Fibroblast of lung (primary cell): ENCODE results near the gene CFAP119. TPM values are rescaled to one million over a fixed set of nuclear protein-coding genes. Genes with fewer than 3 reads are reported as not detected.

ENCODE experiments used
- DNase-seq, 2 donors: peaks; one replicate each; pipeline versions ENCODE4 v3.0.0 to v3.0.0-alpha.2; 2010; ENCODE audit warnings: low read depth in 2 of 2
- H2AFZ ChIP-seq: 2 replicates; pipeline ENCODE4 v1.5.1; 2012; ENCODE audit warnings: low read length, control low read depth, inconsistent platforms
- H3K27ac ChIP-seq: 2 replicates; pipeline ENCODE4 v1.5.1; 2011; ENCODE audit warnings: low read length, control low read depth; ENCODE audit not compliant: insufficient read depth
- H3K27me3 ChIP-seq: 2 replicates; pipeline ENCODE4 v1.5.1; 2011; ENCODE audit warnings: mild to moderate bottlenecking, low read length; ENCODE audit not compliant: control insufficient read depth, insufficient read depth
- H3K36me3 ChIP-seq: 2 replicates; pipeline ENCODE4 v1.5.1; 2011; ENCODE audit warnings: low read length; ENCODE audit not compliant: control insufficient read depth, insufficient read depth
- H3K4me1 ChIP-seq: 2 replicates; pipeline ENCODE4 v1.5.1; 2011; ENCODE audit warnings: low read length; ENCODE audit not compliant: control insufficient read depth, insufficient read depth; ENCODE audit errors: extremely low read depth
- H3K4me2 ChIP-seq: 2 replicates; pipeline ENCODE4 v1.5.1; 2011; ENCODE audit warnings: low read length, control low read depth; ENCODE audit not compliant: insufficient read depth; ENCODE audit errors: extremely low read depth
- H3K4me3 ChIP-seq, 4 experiments: fragments of 200-600 bp in 1 of 4; sonication (generic) in 1 of 4; replicated peaks in 1 of 4; 2 replicates each; pipeline ENCODE4 v1.5.1; 2011 to 2016; ENCODE audit warnings: low read length in 4 of 4, low read depth in 3 of 4, mild to moderate bottlenecking in 3 of 4, control low read depth in 2 of 4, inconsistent platforms in 1 of 4, mixed read lengths in 1 of 4; ENCODE audit not compliant: insufficient read depth in 1 of 4; ENCODE audit errors: control extremely low read depth in 1 of 4
- H3K79me2 ChIP-seq: 2 replicates; pipeline ENCODE4 v1.5.1; 2012; ENCODE audit warnings: mild to moderate bottlenecking, low read length, inconsistent platforms; ENCODE audit not compliant: control insufficient read depth, insufficient read depth
- H3K9ac ChIP-seq: 2 replicates; pipeline ENCODE4 v1.5.1; 2011; ENCODE audit warnings: mild to moderate bottlenecking, low read length, control low read depth; ENCODE audit not compliant: insufficient read depth
- H3K9me3 ChIP-seq: 2 replicates; pipeline ENCODE4 v1.5.1; 2012; ENCODE audit warnings: low read depth, low read length; ENCODE audit not compliant: control insufficient read depth, insufficient read depth
- H4K20me1 ChIP-seq: 2 replicates; pipeline ENCODE4 v1.5.1; 2011; ENCODE audit warnings: low read length; ENCODE audit not compliant: control insufficient read depth, insufficient read depth; ENCODE audit errors: extremely low read depth
- EZH2 ChIP-seq: IDR thresholded peaks from 2 replicates; pipeline ENCODE4 v1.5.1; 2012; ENCODE audit warnings: low read length, control low read depth, mild to moderate bottlenecking; ENCODE audit errors: missing control alignments
- polyA plus RNA-seq, 2 donors: library from polyadenylated mRNA; depleted of rRNA in 1 of 2; stranded (reverse) in 1 of 2; unstranded in 1 of 2; fragments of >200 nt; gene quantifications; 2 replicates each; pipeline ENCODE4 v1.2.1, GENCODE V29; 2011 to 2012; ENCODE audit warnings: missing spikeins in 1 of 2
- total RNA-seq: library from RNA; depleted of rRNA; stranded (reverse); fragments of >200 nt; gene quantifications from 2 replicates; pipeline ENCODE4 v1.2.1, GENCODE V29; 2014
- TF ChIP-seq, protein P1 (sequence below), 2 donors: IDR thresholded peaks in 1 of 2; conservative IDR thresholded peaks in 1 of 2; 1 replicate in 1 of 2; 2 replicates in 1 of 2; pipeline ENCODE4 v1.5.1; 2011 to 2012; ENCODE audit warnings: low read length in 2 of 2, control low read depth in 1 of 2, inconsistent platforms in 1 of 2, low read depth in 1 of 2, mild to moderate bottlenecking in 1 of 2

The CFAP119 gene
- total and polyA plus RNA-seq, 2 donors (not counting 1 experiment from before 2014, with no cell fraction given) = 1.3 to 1.5 TPM

DNA sequence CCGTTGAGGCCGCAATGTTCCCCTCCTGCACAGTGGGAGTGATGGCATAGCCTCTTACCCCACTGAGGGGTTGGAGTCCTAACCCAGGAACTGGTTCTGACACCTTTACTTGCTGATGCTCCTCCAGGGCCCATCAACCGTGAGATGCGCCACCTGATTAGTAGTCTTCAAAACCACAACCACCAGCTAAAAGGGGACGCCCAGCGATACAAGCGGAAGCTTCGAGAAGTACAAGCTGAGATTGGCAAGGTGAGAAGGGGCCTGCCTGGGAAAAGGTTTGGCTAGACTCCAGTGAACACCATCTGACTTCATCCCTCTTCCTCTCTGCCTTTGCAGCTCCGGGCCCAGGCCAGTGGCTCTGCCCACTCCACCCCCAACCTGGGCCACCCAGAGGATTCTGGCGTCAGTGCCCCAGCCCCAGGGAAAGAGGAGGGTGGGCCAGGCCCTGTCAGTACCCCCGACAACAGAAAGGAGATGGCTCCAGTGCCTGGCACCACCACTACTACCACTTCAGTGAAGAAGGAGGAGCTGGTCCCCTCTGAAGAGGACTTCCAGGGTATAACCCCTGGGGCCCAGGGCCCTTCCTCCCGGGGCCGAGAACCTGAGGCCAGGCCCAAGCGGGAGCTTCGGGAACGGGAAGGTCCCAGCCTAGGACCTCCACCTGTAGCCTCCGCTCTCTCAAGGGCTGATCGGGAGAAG, 6.1 kb upstream of the CFAP119 start:
- Histone ChIP-seq H3K9me3 (no peaks in the 10 kb centered on the region), H3K27me3 (no peaks in the 10 kb centered on the region), H3K4me2 (no peak overlapping the region), H3K9ac (no peak overlapping the region), H3K36me3 (peaks cover 56% of the 10 kb centered on the region), H3K79me2 (peaks cover 19% of the 10 kb centered on the region), H4K20me1 (no peaks in the 10 kb centered on the region), H3K4me1 (peaks cover 6% of the 10 kb centered on the region), H3K27ac (no peak overlapping the region), H2AFZ (no peak overlapping the region), H3K4me3 (no peak overlapping the region)
- DNase-seq = no peak
- TF ChIP-seq EZH2 = no peak
- TF ChIP-seq, protein P1, sequence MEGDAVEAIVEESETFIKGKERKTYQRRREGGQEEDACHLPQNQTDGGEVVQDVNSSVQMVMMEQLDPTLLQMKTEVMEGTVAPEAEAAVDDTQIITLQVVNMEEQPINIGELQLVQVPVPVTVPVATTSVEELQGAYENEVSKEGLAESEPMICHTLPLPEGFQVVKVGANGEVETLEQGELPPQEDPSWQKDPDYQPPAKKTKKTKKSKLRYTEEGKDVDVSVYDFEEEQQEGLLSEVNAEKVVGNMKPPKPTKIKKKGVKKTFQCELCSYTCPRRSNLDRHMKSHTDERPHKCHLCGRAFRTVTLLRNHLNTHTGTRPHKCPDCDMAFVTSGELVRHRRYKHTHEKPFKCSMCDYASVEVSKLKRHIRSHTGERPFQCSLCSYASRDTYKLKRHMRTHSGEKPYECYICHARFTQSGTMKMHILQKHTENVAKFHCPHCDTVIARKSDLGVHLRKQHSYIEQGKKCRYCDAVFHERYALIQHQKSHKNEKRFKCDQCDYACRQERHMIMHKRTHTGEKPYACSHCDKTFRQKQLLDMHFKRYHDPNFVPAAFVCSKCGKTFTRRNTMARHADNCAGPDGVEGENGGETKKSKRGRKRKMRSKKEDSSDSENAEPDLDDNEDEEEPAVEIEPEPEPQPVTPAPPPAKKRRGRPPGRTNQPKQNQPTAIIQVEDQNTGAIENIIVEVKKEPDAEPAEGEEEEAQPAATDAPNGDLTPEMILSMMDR (conservative IDR thresholded peaks at IDR 0.05 in 1 of 2, IDR thresholded peaks at IDR 0.05 in 1 of 2; ENCODE audit: low read depth in 1 of 2, low read length in 2 of 2) = no peak

DNA sequence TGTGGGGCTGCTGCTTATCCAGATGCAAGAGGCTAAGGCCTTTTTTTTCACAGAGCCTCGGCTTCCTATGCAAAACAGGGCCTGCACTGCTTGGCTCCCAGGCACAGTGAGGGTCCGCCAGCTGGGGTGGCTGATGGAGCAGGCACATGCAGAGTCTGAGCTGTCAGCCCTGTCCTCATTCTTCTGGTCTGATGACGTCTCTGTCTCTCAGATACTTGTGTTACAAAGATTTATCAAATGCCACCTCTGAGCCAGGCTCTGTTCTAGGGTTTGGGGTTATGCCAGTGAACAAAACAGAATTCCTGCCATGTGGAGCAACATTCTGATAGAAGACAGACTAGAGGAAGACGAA, 5.0 kb upstream of the CFAP119 start:
- H3K4me2 ChIP-seq = no peak overlapping the region
- no peaks in the 10 kb centered on the region for H4K20me1 ChIP-seq
- H3K9ac ChIP-seq = no peak overlapping the region
- TF ChIP-seq EZH2 = no peak
- TF ChIP-seq, protein P1 (conservative IDR thresholded peaks at IDR 0.05 in 1 of 2, IDR thresholded peaks at IDR 0.05 in 1 of 2; ENCODE audit: low read depth in 1 of 2, low read length in 2 of 2) = no peak
- peaks cover 6% of the 10 kb centered on the region for H3K4me1 ChIP-seq
- H3K9me3 ChIP-seq = no peaks in the 10 kb centered on the region
- no peak overlapping the region for H2AFZ ChIP-seq
- H3K27ac ChIP-seq = no peak overlapping the region
- H3K4me3 ChIP-seq = no peak overlapping the region
- peaks cover 48% of the 10 kb centered on the region for H3K36me3 ChIP-seq
- DNase-seq = no peak
- no peaks in the 10 kb centered on the region for H3K27me3 ChIP-seq
- peaks cover 26% of the 10 kb centered on the region for H3K79me2 ChIP-seq

DNA sequence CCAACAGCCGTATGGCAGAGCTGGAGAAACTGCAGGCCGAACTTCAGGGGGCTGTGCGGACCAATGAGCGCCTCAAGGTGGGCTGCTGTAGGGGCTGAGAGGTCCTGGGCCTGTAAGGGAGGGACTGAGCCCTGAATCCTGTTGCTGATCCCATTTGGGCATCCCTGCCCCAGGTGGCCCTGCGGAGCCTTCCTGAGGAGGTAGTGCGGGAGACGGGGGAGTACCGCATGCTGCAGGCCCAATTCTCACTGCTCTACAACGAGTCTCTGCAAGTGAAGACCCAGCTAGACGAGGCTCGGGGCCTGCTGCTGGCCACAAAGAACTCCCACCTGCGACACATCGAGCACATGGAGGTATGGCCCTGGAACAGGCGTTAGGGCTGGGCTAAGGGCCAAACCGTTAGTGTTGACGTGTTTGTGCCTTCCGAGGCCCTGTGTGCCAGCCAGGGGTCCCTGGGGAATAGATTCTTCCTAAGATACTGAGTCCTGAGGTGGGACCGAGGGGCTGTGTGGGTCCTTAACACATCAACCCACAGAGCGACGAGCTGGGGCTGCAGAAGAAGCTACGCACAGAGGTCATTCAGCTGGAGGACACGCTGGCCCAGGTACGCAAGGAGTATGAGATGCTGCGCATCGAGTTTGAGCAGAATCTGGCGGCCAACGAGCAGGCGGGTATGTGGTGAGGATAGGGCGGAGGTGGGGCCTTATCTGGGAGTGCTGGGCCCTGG, 4.5 kb upstream of the CFAP119 start:
- Histone ChIP-seq H3K27ac (no peak overlapping the region), H3K36me3 (peaks cover 46% of the 10 kb centered on the region), H4K20me1 (no peaks in the 10 kb centered on the region), H3K9me3 (no peaks in the 10 kb centered on the region), H3K79me2 (peaks cover 26% of the 10 kb centered on the region), H3K4me2 (no peak overlapping the region), H3K27me3 (no peaks in the 10 kb centered on the region), H3K9ac (no peak overlapping the region), H3K4me3 (no peak overlapping the region), H2AFZ (no peak overlapping the region), H3K4me1 (peaks cover 6% of the 10 kb centered on the region)
- TF ChIP-seq EZH2 = no peak
- TF ChIP-seq, protein P1 (conservative IDR thresholded peaks at IDR 0.05 in 1 of 2, IDR thresholded peaks at IDR 0.05 in 1 of 2; ENCODE audit: low read depth in 1 of 2, low read length in 2 of 2) = no peak
- DNase-seq = no peak
